Measurements from ENCODE around the gene RAPGEF4. TPM values are rescaled to one million over a fixed set of nuclear protein-coding genes. Genes with fewer than 3 reads are reported as not detected.

Gene RAPGEF4
- total and polyA plus RNA-seq, 2 of the 4 experiments (the other 2 are of a cell fraction), result 1.7 to 3.2 TPM

DNA sequence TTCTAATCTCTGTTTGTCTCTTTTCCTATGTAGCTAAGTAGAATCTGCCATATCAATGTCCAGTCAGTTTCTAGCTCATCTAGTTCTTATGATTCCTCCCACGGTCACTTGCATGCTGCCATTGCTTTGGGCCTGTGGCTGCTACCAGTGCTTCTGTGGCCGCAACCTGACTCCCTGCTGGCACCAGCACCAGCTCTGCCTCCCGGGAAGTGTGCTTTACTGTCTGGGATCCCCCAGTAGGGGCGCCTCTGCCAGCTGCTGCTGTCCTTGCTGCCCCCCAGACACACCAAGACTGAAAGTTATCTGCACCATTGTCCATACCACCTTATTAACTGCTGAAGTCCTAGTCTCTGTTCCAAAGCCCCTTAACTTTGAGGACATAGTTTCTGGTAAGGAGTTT lies 56.3 kb downstream of the RAPGEF4 start:
- Histone ChIP-seq H2AK9ac (replicated peaks; ENCODE audit: low read depth, low read length, poor library complexity) (no peak overlapping the region), H3K27ac (ENCODE audit: insufficient read depth, low read length) (no peak overlapping the region), H3K4me1 (ENCODE audit: control insufficient read depth, insufficient read depth, low read length) (peaks cover 7% of the 10 kb centered on the region), H4K20me1 (ENCODE audit: insufficient read depth, low read length) (no peaks in the 10 kb centered on the region), H2AK5ac (ENCODE audit: low read depth, low read length) (no peak overlapping the region), H3K4ac (ENCODE audit: low read depth, low read length) (no peak overlapping the region), H3K36me3 (ENCODE audit: control insufficient read depth, insufficient read depth, low read length) (no peaks in the 10 kb centered on the region), H3K9ac (ENCODE audit: low read depth, low read length) (no peak overlapping the region), H2BK120ac (ENCODE audit: low read depth, low read length) (0 out of 2 replicates have a peak overlapping the region, but pooled peaks have one; percentile 2), H3K4me2 (ENCODE audit: low read depth, low read length) (no peak overlapping the region), H2AFZ (replicated peaks; ENCODE audit: low read length, poor library complexity) (no peak overlapping the region), H3K4me3 (ENCODE audit: insufficient read depth, low read depth, low read length) (no peak overlapping the region), H2BK5ac (ENCODE audit: low read depth, low read length, poor library complexity, severe bottlenecking) (no peak overlapping the region), H3K79me1 (ENCODE audit: low read depth in 1 of 2, low read length in 2 of 2) (no peaks in the 10 kb centered on the region), H3K9me3 (ENCODE audit: control insufficient read depth, insufficient read depth, low read length) (no peaks in the 10 kb centered on the region), H3K27me3 (ENCODE audit: control insufficient read depth, insufficient read depth, low read length) (no peaks in the 10 kb centered on the region), H2BK15ac (ENCODE audit: low read depth, low read length) (no peak overlapping the region), H3K23ac (ENCODE audit: low read depth, low read length) (no peak overlapping the region), H4K8ac (ENCODE audit: low read depth in 2 of 2, low read length in 2 of 2) (no peak overlapping the region), H3K56ac (ENCODE audit: extremely low read depth, insufficient read depth, low read length) (no peak overlapping the region), H2BK20ac (ENCODE audit: low read depth, low read length) (no peak overlapping the region), H3K14ac (replicated peaks; ENCODE audit: low read depth, low read length) (no peak overlapping the region), H4K91ac (ENCODE audit: insufficient read depth, low read depth, low read length) (no peak overlapping the region), H3K9me1 (ENCODE audit: insufficient read depth, low read length) (no peaks in the 10 kb centered on the region), H3K18ac (ENCODE audit: low read depth, low read length) (peak overlapping the region; percentile 15; the same call in 1 of the 2 replicates), H4K5ac (ENCODE audit: low read depth, low read length) (peak overlapping the region; percentile 8; the same call in 1 of the 2 replicates)
- dilution Hi-C loops (cut with HindIII; ENCODE audit: low sequenced_read_pairs, unreplicated experiment) (no loop called here), intact Hi-C loops (cut with micrococcal nuclease) (no loop called here), in situ Hi-C loops (cut with MboI; ENCODE audit: low sequenced_read_pairs) (no loop called here)
- WGBS, 2 experiments (ENCODE audit: extremely low coverage in 2 of 2, insufficient read length in 1 of 2), result 100% methylated on average over 1 of the region's 4 CpGs; no CpG with 5 or more reads in 1 of the 2 experiments
- no peak for DNase-seq
- no peak for ATAC-seq (ENCODE audit: low read depth)
- ChIA-PET CTCF (no interaction called here), POLR2A (ENCODE audit: unreplicated experiment) (no interaction called here)
- no TSS peak for BruUV-seq (replicated peaks)
- TF ChIP-seq FOS (IDR thresholded peaks at IDR 0.05; ENCODE audit: low read depth, low read length), result no peak
- TF ChIP-seq MAZ (IDR thresholded peaks at IDR 0.05; ENCODE audit: borderline replicate concordance, low read depth, low read length), result no peak

All from IMR-90 (cell line).